HepG2 (cell line): ENCODE measurements around the gene DPEP2NB. TPM values are rescaled to one million over a fixed set of nuclear protein-coding genes. Genes with fewer than 3 reads are reported as not detected.

Experiments
- ATM ChIP-seq: fragments of 450-650 bp; IDR thresholded peaks from 2 replicates; pipeline ENCODE4 v1.7.1; 2017; ENCODE audit warnings: mild to moderate bottlenecking, borderline replicate concordance
- EP300 ChIP-seq, 3 experiments: sonication (generic) in 1 of 3; formaldehyde crosslinking in 1 of 3; IDR thresholded peaks; 2 replicates each; pipeline versions ENCODE4 v1.5.1 to v1.6.1; 2011 to 2020; ENCODE audit warnings: low read depth in 2 of 3, low read length in 2 of 3, borderline replicate concordance in 1 of 3, improper control_type of control experiment in 1 of 3, mild to moderate bottlenecking in 1 of 3, missing genetic modification reagents in 1 of 3, moderate library complexity in 1 of 3
- HNF4A ChIP-seq: sonication (generic); formaldehyde crosslinking; IDR thresholded peaks from 2 replicates; pipeline ENCODE4 v1.4.0; 2020; ENCODE audit warnings: missing genetic modification reagents
- KAT2B ChIP-seq: fragments of 150-350 bp; IDR thresholded peaks from 2 replicates; pipeline ENCODE4 v1.6.1; 2014; ENCODE audit warnings: low read depth, low read length, borderline replicate concordance
- KDM3A ChIP-seq: IDR thresholded peaks from 2 replicates; pipeline ENCODE4 v1.6.1; 2018; ENCODE audit warnings: low read depth, missing compliant biosample characterization
- MEF2D ChIP-seq: sonication (generic); formaldehyde crosslinking; IDR thresholded peaks from 2 replicates; pipeline ENCODE4 v1.5.1; 2020; ENCODE audit warnings: mild to moderate bottlenecking, missing genetic modification reagents
- NONO ChIP-seq, 2 experiments: fragments of 450-650 bp in 1 of 2; sonication (generic) in 1 of 2; formaldehyde crosslinking in 1 of 2; IDR thresholded peaks in 1 of 2; conservative IDR thresholded peaks in 1 of 2; 2 replicates each; pipeline versions ENCODE4 v1.6.1 to v1.8.0; 2017 to 2022; ENCODE audit warnings: mild to moderate bottlenecking in 1 of 2, missing genetic modification reagents in 1 of 2, moderate library complexity in 1 of 2
- PHF20 ChIP-seq: sonication (generic); formaldehyde crosslinking; IDR thresholded peaks from 2 replicates; pipeline ENCODE4 v1.5.0; 2020; ENCODE audit warnings: mild to moderate bottlenecking, missing genetic modification reagents
- SMC3 ChIP-seq: IDR thresholded peaks from 2 replicates; pipeline ENCODE4 v1.6.1; 2011; ENCODE audit warnings: low read length, improper control_type of control experiment
- SOX13 ChIP-seq, 3 experiments: fragments of 450-650 bp in 1 of 3; sonication (generic) in 1 of 3; formaldehyde crosslinking in 1 of 3; IDR thresholded peaks in 2 of 3; conservative IDR thresholded peaks in 1 of 3; 2 replicates each; pipeline versions ENCODE4 v1.5.0 to v1.6.1; 2016 to 2020; ENCODE audit warnings: antibody characterized with exemption in 1 of 3, mild to moderate bottlenecking in 1 of 3, missing compliant biosample characterization in 1 of 3, missing genetic modification reagents in 1 of 3, moderate library complexity in 1 of 3
- SP2 ChIP-seq: sonication (generic); formaldehyde crosslinking; IDR thresholded peaks from 2 replicates; pipeline ENCODE4 v1.5.1; 2020; ENCODE audit warnings: mild to moderate bottlenecking, missing genetic modification reagents
- TAF1 ChIP-seq: sonication (generic); formaldehyde crosslinking; IDR thresholded peaks from 2 replicates; pipeline ENCODE4 v1.4.0; 2020; ENCODE audit warnings: missing genetic modification reagents
- ZFP82 ChIP-seq: sonication (generic); formaldehyde crosslinking; IDR thresholded peaks from 2 replicates; pipeline ENCODE4 v1.5.1; 2020; ENCODE audit warnings: mild to moderate bottlenecking, missing genetic modification reagents, borderline replicate concordance
- ZNF3 ChIP-seq: IDR thresholded peaks from 2 replicates; pipeline ENCODE4 v1.7.0; 2017; ENCODE audit warnings: inconsistent platforms
- ZNF333 ChIP-seq: sonication (generic); formaldehyde crosslinking; IDR thresholded peaks from 2 replicates; pipeline ENCODE4 v1.4.0; 2020; ENCODE audit warnings: mild to moderate bottlenecking, missing genetic modification reagents, borderline replicate concordance
- ZNF547 ChIP-seq: sonication (generic); formaldehyde crosslinking; IDR thresholded peaks from 2 replicates; pipeline ENCODE4 v1.5.1; 2020; ENCODE audit warnings: mild to moderate bottlenecking, missing genetic modification reagents
- ZNF75D ChIP-seq: sonication (generic); formaldehyde crosslinking; IDR thresholded peaks from 2 replicates; pipeline ENCODE4 v1.8.1; 2023; ENCODE audit warnings: missing genetic modification reagents, mild to moderate bottlenecking, borderline replicate concordance
- polyA plus RNA-seq, 8 experiments: library from polyadenylated mRNA; depleted of rRNA in 3 of 8; stranded (reverse) in 7 of 8; unstranded in 1 of 8; fragments of >200 nt; fragmentation: Illumina TruSeq in 4 of 8; extraction: Trizol in 4 of 8; gene quantifications; 2 replicates each; pipeline versions ENCODE4 v1.2.1 to v1.2.3, GENCODE V29; 2011 to 2016; ENCODE audit warnings: low read depth in 4 of 8, missing spikeins in 1 of 8, mixed read lengths in 1 of 8; ENCODE audit not compliant: insufficient read depth in 1 of 8
- total RNA-seq, 5 experiments: library from RNA; depleted of rRNA; stranded (reverse); fragments of >200 nt; fragmentation: Illumina TruSeq; extraction: Trizol; gene quantifications; 2 replicates each; pipeline ENCODE4 v1.2.3, GENCODE V29; 2016; ENCODE audit warnings: low read depth in 1 of 5
- TF ChIP-seq, protein P1 (sequence below): sonication (generic); formaldehyde crosslinking; IDR thresholded peaks from 2 replicates; pipeline ENCODE4 v1.4.0; 2020; ENCODE audit warnings: missing genetic modification reagents
- TF ChIP-seq, protein P2 (sequence below): sonication (generic); formaldehyde crosslinking; IDR thresholded peaks from 2 replicates; pipeline ENCODE4 v1.4.0; 2020; ENCODE audit warnings: missing genetic modification reagents, borderline replicate concordance
- TF ChIP-seq, protein P3 (sequence below): IDR thresholded peaks from 2 replicates; pipeline ENCODE4 v1.6.1; 2016; ENCODE audit warnings: low read depth, control low read depth

Gene DPEP2NB
- total and polyA plus RNA-seq, 2 of the 13 experiments (the other 11 are each of a cell fraction or from before 2014, with no cell fraction given), result not detected

DNA sequence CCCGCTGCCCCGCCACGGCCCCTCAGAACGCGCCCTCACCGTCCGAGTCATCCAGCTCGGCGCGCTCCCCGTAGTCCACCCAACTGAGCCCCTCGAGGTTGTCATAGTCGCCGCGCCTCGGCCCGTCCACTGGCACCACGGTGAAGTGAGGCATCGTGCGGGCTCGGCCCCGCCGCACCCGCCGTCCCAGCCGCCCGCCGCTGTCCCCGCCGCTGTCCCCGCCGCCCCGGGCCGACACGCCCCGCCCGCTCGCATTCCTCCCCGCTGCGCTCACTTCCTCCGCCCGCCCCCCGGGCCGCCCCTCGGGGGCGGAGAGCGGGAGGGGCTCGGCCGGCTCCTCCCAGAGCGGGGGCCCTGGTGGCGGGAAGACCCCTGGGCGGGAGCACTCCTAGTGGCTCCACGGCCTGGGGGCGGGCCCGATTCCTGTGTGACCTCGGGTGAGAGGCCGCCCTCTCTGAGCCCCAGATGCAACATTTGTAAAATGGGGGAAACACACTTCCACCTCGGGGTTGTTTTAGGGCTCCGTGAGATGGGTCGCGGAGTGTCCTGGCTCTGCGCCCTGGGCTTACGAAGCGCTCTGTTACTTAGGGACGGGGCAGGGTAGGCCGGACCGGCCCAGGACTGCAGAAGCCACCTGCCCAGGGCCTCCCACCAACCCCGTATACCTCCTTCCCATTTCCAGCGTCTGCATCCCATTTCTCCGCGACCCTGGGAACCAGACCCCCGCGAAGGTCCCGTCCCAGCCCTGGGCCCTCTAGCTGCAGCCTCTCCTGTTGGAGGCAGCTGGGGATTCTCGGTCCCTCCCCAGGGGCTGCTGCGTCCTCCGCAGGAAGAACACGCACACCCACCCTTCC lies 47.1 kb downstream of the DPEP2NB start, which contains the start of gene SLC12A4 (continued):
- TF ChIP-seq KAT2B (no peak), MEF2D (CRISPR knock-in tag) (peak; percentile 73; the same call in 1 of the 2 replicates), SP2 (CRISPR knock-in tag) (no peak; the same call in none of the 2 replicates), SMC3 (no peak), NONO (IDR thresholded peaks at IDR 0.05) (no peak), NONO (CRISPR knock-in tag; conservative IDR thresholded peaks at IDR 0.05) (peak; percentile 60), HNF4A (CRISPR knock-in tag) (peak; percentile 17; the same call in 1 of the 2 replicates), KDM3A (no peak; the same call in none of the 2 replicates), SOX13 (IDR thresholded peaks at IDR 0.05) (no peak), SOX13 (CRISPR knock-in tag; conservative IDR thresholded peaks at IDR 0.05 in 1 of 2, IDR thresholded peaks at IDR 0.05 in 1 of 2) (peak in 1 of 2 experiments; percentile 61; a peak in 2 of 4 replicates), ZNF3 (no peak; the same call in 1 of the 2 replicates), ATM (no peak), PHF20 (no peak), ZNF75D (CRISPR knock-in tag) (no peak), ZNF547 (peak; percentile 59; the same call in 1 of the 2 replicates), ZNF333 (peak; percentile 83; the same call in 1 of the 2 replicates), EP300 (IDR thresholded peaks at IDR 0.05; ENCODE audit: low read depth in 2 of 2, low read length in 2 of 2) (peak in 1 of 2 experiments; percentile 73; a peak in 1 of 4 replicates), EP300 (CRISPR knock-in tag; IDR thresholded peaks at IDR 0.05; ENCODE audit: borderline replicate concordance) (no peak), ZFP82 (CRISPR knock-in tag) (no peak), TAF1 (peak; percentile 67)
- TF ChIP-seq, protein P1, sequence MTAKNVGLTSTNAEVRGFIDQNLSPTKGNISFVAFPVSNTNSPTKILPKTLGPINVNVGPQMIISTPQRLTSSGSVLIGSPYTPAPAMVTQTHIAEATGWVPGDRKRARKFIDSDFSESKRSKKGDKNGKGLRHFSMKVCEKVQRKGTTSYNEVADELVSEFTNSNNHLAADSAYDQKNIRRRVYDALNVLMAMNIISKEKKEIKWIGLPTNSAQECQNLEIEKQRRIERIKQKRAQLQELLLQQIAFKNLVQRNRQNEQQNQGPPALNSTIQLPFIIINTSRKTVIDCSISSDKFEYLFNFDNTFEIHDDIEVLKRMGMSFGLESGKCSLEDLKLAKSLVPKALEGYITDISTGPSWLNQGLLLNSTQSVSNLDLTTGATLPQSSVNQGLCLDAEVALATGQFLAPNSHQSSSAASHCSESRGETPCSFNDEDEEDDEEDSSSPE, result peak; percentile 96
- TF ChIP-seq, protein P2, sequence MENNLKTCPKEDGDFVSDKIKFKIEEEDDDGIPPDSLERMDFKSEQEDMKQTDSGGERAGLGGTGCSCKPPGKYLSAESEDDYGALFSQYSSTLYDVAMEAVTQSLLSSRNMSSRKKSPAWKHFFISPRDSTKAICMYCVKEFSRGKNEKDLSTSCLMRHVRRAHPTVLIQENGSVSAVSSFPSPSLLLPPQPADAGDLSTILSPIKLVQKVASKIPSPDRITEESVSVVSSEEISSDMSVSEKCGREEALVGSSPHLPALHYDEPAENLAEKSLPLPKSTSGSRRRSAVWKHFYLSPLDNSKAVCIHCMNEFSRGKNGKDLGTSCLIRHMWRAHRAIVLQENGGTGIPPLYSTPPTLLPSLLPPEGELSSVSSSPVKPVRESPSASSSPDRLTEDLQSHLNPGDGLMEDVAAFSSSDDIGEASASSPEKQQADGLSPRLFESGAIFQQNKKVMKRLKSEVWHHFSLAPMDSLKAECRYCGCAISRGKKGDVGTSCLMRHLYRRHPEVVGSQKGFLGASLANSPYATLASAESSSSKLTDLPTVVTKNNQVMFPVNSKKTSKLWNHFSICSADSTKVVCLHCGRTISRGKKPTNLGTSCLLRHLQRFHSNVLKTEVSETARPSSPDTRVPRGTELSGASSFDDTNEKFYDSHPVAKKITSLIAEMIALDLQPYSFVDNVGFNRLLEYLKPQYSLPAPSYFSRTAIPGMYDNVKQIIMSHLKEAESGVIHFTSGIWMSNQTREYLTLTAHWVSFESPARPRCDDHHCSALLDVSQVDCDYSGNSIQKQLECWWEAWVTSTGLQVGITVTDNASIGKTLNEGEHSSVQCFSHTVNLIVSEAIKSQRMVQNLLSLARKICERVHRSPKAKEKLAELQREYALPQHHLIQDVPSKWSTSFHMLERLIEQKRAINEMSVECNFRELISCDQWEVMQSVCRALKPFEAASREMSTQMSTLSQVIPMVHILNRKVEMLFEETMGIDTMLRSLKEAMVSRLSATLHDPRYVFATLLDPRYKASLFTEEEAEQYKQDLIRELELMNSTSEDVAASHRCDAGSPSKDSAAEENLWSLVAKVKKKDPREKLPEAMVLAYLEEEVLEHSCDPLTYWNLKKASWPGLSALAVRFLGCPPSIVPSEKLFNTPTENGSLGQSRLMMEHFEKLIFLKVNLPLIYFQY (CRISPR knock-in tag), result peak; percentile 62
- TF ChIP-seq, protein P3, sequence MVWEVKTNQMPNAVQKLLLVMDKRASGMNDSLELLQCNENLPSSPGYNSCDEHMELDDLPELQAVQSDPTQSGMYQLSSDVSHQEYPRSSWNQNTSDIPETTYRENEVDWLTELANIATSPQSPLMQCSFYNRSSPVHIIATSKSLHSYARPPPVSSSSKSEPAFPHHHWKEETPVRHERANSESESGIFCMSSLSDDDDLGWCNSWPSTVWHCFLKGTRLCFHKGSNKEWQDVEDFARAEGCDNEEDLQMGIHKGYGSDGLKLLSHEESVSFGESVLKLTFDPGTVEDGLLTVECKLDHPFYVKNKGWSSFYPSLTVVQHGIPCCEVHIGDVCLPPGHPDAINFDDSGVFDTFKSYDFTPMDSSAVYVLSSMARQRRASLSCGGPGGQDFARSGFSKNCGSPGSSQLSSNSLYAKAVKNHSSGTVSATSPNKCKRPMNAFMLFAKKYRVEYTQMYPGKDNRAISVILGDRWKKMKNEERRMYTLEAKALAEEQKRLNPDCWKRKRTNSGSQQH, result peak; percentile 18; the same call in 1 of the 2 replicates
